ENCODE results near the gene TAF8.

TAF8 gene

GRCh38 chr6:42133926-42134325 is 83.6 kb downstream of the TAF8 start:
- no peak for TF ChIP-seq CTCF (conservative IDR thresholded peaks at IDR 0.05; ENCODE audit: control insufficient read depth, insufficient read depth, low read depth, low read length)
- no peak overlapping the region for H3K4me3 ChIP-seq (ENCODE audit: control insufficient read depth, low read depth, low read length)
- DNase-seq (ENCODE audit: low read depth): no peak

GRCh38 chr6:42135161-42135560 is 84.8 kb downstream of the TAF8 start:
- no peak overlapping the region for H3K4me3 ChIP-seq (ENCODE audit: control insufficient read depth, low read depth, low read length)
- DNase-seq (ENCODE audit: low read depth): no peak
- no peak for TF ChIP-seq CTCF (conservative IDR thresholded peaks at IDR 0.05; ENCODE audit: control insufficient read depth, insufficient read depth, low read depth, low read length)

DNA sequence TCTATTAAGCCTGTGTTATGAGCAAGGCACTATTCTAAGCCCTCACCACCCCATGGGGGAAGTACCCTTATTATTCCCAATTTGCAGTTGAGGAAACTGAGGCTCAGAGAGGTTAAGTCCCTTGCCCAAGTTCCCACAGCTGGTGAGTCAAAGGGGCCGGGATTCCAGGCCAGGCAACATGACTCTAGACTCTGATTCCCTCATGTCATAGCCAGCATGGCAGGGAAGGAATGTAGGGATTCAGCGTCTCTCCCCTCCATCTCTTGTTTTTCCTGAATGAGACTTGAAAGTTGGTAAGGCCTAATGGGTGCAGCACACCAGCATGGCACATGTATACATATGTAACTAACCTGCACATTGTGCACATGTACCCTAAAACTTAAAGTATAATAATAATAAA is 85.4 kb downstream of the TAF8 start:
- TF ChIP-seq CTCF (conservative IDR thresholded peaks at IDR 0.05; ENCODE audit: control insufficient read depth, insufficient read depth, low read depth, low read length): no peak
- no peak overlapping the region for H3K4me3 ChIP-seq (ENCODE audit: control insufficient read depth, low read depth, low read length)
- no peak for DNase-seq (ENCODE audit: low read depth)

GRCh38 chr6:42136508-42137193 is 86.3 kb downstream of the TAF8 start:
- DNase-seq (ENCODE audit: low read depth): peak; percentile 70
- peak; percentile 20 for TF ChIP-seq CTCF (conservative IDR thresholded peaks at IDR 0.05; ENCODE audit: control insufficient read depth, insufficient read depth, low read depth, low read length)
- H3K4me3 ChIP-seq (ENCODE audit: control insufficient read depth, low read depth, low read length): no peak overlapping the region
